Stimulated activated CD4-positive, alpha-beta T cell treated with anti-CD3 and anti-CD28 coated beads, Interleukin-4, amount 100 ng/mL, for 1 hour (primary cell): ENCODE data around the gene KANSL2.
"Not testable (repeated sequence)": the region's sequence is repeated elsewhere in the genome, so short reads cannot be mapped to it uniquely, and the experiment has no call there.

Source experiments
- DNase-seq: peaks from one replicate; pipeline ENCODE4 v3.0.0-alpha.2; 2020

KANSL2 gene, protein sequence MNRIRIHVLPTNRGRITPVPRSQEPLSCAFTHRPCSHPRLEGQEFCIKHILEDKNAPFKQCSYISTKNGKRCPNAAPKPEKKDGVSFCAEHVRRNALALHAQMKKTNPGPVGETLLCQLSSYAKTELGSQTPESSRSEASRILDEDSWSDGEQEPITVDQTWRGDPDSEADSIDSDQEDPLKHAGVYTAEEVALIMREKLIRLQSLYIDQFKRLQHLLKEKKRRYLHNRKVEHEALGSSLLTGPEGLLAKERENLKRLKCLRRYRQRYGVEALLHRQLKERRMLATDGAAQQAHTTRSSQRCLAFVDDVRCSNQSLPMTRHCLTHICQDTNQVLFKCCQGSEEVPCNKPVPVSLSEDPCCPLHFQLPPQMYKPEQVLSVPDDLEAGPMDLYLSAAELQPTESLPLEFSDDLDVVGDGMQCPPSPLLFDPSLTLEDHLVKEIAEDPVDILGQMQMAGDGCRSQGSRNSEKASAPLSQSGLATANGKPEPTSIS

GRCh38 chr12:48681710-48682532, at the start of gene KANSL2:
KANSL2 (minus strand) TSS chr12:48682238; CDS start chr12:48681632, 606 bp downstream.
- DNase-seq: peak; percentile 95

- no peak for DNase-seq
These were observed 46.8 kb upstream of the KANSL2 start for GRCh38 chr12:48728807-48729206.

GRCh38 chr12:48720737-48721136, 38.7 kb upstream of the KANSL2 start:
- DNase-seq: not testable (repeated sequence)

DNA sequence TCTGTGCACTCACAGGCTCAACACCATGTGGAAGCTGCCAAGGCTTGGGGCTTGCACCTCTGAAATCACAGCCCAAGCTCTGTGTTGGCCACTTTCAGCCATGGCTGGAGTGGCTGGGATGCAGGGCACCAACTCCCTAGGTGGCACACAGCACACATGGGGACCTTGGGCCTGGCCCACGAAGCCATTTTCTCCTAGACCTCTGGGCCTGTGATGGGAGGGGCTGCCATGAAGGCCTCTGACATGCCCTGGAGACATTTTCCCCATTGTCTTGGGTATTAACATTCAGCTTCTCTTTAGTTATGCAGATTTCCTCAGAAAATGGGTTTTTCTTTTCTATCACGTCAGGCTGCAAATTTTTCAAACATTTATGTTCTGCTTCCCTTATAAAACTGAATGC, 38.1 kb upstream of the KANSL2 start:
- not testable (repeated sequence) for DNase-seq

- not testable (repeated sequence) for DNase-seq
These were observed 37.0 kb upstream of the KANSL2 start for GRCh38 chr12:48719002-48719401.

- no peak for DNase-seq
These were observed 35.2 kb upstream of the KANSL2 start for GRCh38 chr12:48717252-48717695.

GRCh38 chr12:48716493-48717251, 34.6 kb upstream of the KANSL2 start, which contains the start of gene CCNT1:
CCNT1 (minus strand) TSS chr12:48716707; CDS start chr12:48716675, 32 bp downstream.
- peak; percentile 98 for DNase-seq

- no peak for DNase-seq
These were observed 34.1 kb upstream of the KANSL2 start for GRCh38 chr12:48716168-48716492.

- DNase-seq: no peak
These were observed 30.2 kb upstream of the KANSL2 start for GRCh38 chr12:48712209-48712608.

- not testable (repeated sequence) for DNase-seq
These were observed 16.8 kb upstream of the KANSL2 start for GRCh38 chr12:48698822-48699221.

GRCh38 chr12:48696626-48697025, 14.6 kb upstream of the KANSL2 start:
- DNase-seq: no peak

DNA sequence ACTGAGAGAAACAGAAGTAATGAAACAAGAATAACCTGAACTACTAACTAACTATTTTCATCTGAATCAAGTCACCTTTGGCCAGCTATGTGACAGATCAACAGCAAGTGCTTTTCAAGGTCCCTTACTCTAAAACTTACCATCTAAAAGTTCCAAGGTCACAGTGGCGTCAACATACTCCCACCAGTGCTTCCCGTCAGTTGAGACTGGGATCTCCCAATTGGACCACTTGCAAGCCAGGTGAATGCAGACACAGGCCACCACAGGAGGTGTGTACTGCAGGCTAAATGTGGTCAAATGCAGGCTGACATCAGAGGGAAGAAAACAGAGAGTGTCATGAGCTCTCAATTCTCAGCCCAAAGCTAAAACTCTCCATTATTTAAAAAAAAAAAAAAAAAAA, 13.8 kb upstream of the KANSL2 start:
- DNase-seq: no peak

GRCh38 chr12:48694038-48694437, 12.0 kb upstream of the KANSL2 start:
- DNase-seq: no peak

- no peak for DNase-seq
These were observed 11.5 kb upstream of the KANSL2 start for GRCh38 chr12:48693572-48693971.

DNA sequence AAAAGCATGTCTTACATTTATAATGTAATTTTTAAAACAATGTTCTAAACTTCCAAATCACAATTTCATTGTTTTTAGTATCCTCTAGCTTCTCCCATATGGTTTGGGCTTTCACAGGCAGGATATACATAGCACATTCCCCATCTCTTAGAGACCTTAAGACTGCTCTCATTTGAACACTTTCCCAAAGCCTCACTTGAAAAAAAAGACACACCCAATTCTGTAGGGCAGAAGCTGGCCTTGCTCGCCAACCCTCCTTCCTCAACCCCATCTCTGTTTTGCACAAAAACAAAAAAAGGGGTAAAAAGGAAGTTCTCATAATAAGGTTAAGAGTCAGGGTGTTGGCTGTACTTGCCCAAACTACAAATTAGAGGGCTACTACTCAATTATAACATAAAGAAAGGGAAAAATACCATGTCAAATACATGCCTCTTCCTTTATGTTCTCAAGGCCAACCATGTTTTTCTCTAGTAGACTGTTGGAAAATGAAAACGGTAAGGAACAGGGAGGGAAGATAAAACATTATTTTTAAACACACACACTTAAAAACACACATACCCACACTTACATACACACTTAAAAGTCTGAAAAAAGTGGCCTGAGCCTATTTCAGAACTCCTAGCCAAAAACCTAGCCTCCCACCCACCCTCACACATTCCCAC, 9.9 kb upstream of the KANSL2 start:
- no peak for DNase-seq

DNA sequence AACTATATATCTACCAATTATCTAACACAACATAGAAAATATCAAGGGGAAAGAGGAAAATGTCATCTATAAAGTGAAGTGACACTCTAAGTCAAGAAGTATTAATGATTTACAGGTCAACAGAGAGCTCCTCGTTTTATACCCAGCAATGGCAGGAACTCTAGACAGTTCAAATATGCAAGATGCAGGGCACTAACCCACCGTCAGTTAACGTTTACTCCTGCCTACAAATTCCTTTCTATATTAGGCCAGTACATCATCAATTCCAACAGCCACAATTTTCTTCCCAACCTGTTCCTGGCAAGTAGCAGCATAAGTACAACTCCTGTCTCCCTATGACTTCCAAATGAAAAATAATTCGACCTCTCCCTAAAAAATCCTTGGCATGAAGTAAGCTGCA, 9.0 kb upstream of the KANSL2 start:
- no peak for DNase-seq

- DNase-seq: no peak
These were observed 8.4 kb upstream of the KANSL2 start for GRCh38 chr12:48690436-48690835.

GRCh38 chr12:48688836-48689235, 6.8 kb upstream of the KANSL2 start:
- DNase-seq: no peak

DNA sequence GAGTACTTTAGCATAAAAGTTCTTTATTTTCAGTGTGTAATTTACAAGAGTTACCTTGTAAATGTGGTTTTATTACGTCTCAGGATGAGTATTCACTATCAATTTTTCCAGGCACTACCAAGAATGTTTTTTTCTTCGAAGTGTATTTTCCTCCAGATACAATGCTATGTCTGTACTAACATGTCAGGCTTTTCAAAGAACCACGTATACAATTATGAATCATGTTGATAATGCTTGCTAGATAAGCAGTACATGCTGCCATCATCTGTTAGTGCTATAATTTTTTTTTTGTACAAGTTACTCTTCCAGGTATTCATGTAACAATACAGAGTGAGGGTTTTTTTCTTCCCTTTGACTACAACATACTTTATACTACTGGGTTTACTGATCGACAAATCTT, 5.6 kb upstream of the KANSL2 start:
- DNase-seq: no peak

DNA sequence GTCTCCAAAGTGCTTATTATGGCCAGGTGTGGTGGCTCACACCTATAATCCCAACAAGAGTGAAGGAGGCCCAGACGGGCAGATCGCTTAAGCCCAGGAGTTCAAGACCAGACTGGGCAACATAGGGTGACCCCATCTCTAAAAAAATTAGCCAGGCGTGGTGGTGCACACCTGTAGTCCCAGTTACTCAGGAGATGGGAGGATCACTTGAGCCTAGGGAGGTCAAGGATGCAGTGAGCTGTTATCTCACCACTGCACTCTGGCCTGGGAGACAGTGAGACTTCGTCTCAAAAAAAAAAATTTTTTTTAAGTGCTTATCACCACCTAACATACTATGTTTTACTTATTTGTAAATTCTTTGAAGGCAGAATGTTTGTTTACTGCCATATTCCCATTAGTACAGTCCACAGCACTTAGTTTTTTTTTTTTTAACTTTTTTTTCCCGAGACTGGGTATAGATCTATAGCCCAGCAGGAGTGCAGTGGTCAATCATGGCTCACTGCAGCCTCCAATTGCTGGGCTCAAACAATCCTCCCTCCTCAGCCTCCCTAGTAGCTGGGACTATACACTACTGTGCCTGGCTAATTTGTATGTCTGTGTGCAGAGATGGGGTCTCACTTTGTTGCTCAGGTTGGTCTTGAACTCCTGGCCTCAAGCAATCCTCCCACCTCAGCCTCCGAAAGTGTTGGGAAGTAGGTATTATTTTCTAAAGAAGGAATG, 4.7 kb upstream of the KANSL2 start:
- DNase-seq: no peak

DNA sequence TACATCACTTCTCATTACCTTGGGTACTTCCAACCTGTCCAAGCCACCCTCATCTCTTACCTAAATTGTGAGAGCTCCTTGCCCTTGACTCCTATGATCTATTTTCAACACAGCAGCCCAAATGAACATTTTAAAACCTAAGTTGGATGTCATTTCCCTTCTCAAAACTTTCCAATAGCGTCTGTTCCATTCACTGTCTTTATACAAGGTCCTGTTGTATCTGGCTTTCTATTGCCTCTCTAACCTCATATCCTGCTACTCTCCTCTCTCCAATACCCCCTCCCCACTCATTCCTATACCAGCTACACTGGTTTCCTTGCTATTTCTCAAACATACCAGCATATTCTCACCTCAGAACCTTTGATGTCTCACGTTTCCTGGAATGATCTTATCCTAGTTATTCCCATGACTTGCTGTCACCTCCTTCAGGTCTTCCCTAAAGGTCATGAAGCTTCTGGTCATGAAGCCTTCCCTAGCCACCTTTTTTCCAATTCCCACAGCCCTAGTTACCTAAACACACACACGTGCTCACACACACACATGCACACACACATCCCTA, 4.1 kb upstream of the KANSL2 start:
- DNase-seq: no peak
